B cell (primary cell): ENCODE data around the gene HERC4. TPM values are rescaled to one million over a fixed set of nuclear protein-coding genes. Genes with fewer than 3 reads are reported as not detected.

ENCODE experiments used
- ATAC-seq: fragments of 200-7000 bp; cut with Tn5 transposase; one replicate; pipeline ENCODE4 v1.10.0; 2021; ENCODE audit warnings: low read depth, mild to moderate bottlenecking, moderate number of reproducible peaks, moderate library complexity
- CTCF ChIA-PET: fragments of 350-600 bp; sonication (Branson Sonifier 250); formaldehyde crosslinking; loops from one replicate; lab custom pipeline; 2021; ENCODE audit warnings: antibody characterized with exemption, inconsistent platforms; lab: Charles Lee
- POLR2A ChIA-PET: fragments of 350-600 bp; sonication (Branson Sonifier 250); formaldehyde crosslinking; loops from one replicate; lab custom pipeline; 2021; ENCODE audit warnings: antibody characterized with exemption; lab: Charles Lee
- DNase-seq: peaks from one replicate; pipeline ENCODE4 v3.0.0; 2013
- H2AFZ ChIP-seq: 2 replicates; pipeline ENCODE4 v1.6.1; 2012; ENCODE audit warnings: mild to moderate bottlenecking, low read depth, low read length; ENCODE audit not compliant: insufficient read depth, poor library complexity, severe bottlenecking
- H3K27ac ChIP-seq, 2 donors: 1 replicate in 1 of 2; 2 replicates in 1 of 2; pipeline ENCODE4 v1.5.1; 2012 to 2013; ENCODE audit warnings: low read length in 2 of 2, mild to moderate bottlenecking in 2 of 2, moderate library complexity in 1 of 2
- H3K27me3 ChIP-seq, 4 experiments: fragments of 200-600 bp in 1 of 4; sonication (generic) in 1 of 4; replicated peaks in 1 of 4; 1 replicate in 2 of 4; 2 replicates in 2 of 4; pipeline versions ENCODE4 v1.6.1 to v1.7.0; 2013 to 2016; ENCODE audit warnings: low read length in 3 of 4, mild to moderate bottlenecking in 2 of 4, mixed read lengths in 1 of 4, moderate library complexity in 1 of 4; ENCODE audit not compliant: insufficient read depth in 4 of 4, control insufficient read depth in 3 of 4; ENCODE audit errors: control extremely low read depth in 1 of 4
- H3K36me3 ChIP-seq, 2 experiments: replicated peaks in 1 of 2; 1 replicate in 1 of 2; 2 replicates in 1 of 2; pipeline versions ENCODE4 v1.6.1 to v1.7.1; 2013; ENCODE audit warnings: low read length in 1 of 2; ENCODE audit not compliant: insufficient read depth in 2 of 2, control insufficient read depth in 1 of 2; ENCODE audit errors: control extremely low read depth in 1 of 2, extremely low read depth in 1 of 2
- H3K4me1 ChIP-seq, 2 donors: fragments of 200-600 bp in 1 of 2; sonication (generic) in 1 of 2; 1 replicate in 1 of 2; 2 replicates in 1 of 2; pipeline versions ENCODE4 v1.5.1 to v1.6.1; 2013 to 2017; ENCODE audit warnings: low read length in 2 of 2; ENCODE audit not compliant: control insufficient read depth in 2 of 2, insufficient read depth in 2 of 2
- H3K4me2 ChIP-seq: replicated peaks from 2 replicates; pipeline ENCODE3; 2012; ENCODE audit warnings: mild to moderate bottlenecking, low read depth, low read length; ENCODE audit not compliant: poor library complexity, severe bottlenecking
- H3K4me3 ChIP-seq, 5 experiments: fragments of 200-600 bp in 1 of 5; sonication (generic) in 1 of 5; 1 replicate in 3 of 5; 2 replicates in 2 of 5; pipeline versions ENCODE4 v1.5.1 to v1.7.0; 2011 to 2016; ENCODE audit warnings: low read length in 4 of 5, mild to moderate bottlenecking in 4 of 5, low read depth in 2 of 5, control low read depth in 1 of 5, moderate library complexity in 1 of 5; ENCODE audit not compliant: insufficient read depth in 1 of 5; ENCODE audit errors: control extremely low read depth in 1 of 5, extremely low read depth in 1 of 5
- H3K79me2 ChIP-seq: fragments of 200-600 bp; sonication (generic); one replicate; pipeline ENCODE4 v1.6.0; 2016; ENCODE audit warnings: low read length; ENCODE audit not compliant: control insufficient read depth, insufficient read depth
- H3K9ac ChIP-seq: fragments of 200-600 bp; sonication (generic); 2 replicates; pipeline ENCODE4 v1.6.1; 2017; ENCODE audit warnings: mild to moderate bottlenecking, low read length, moderate library complexity
- H3K9me3 ChIP-seq, 3 donors: one replicate each; pipeline versions ENCODE4 v1.6.1 to v1.7.1; 2013; ENCODE audit warnings: low read length in 2 of 3; ENCODE audit not compliant: control insufficient read depth in 2 of 3, insufficient read depth in 1 of 3; ENCODE audit errors: control extremely low read depth in 1 of 3
- H4K20me1 ChIP-seq: 2 replicates; pipeline ENCODE4 v1.6.0; 2012; ENCODE audit warnings: mild to moderate bottlenecking, low read length; ENCODE audit not compliant: insufficient read depth, control insufficient read depth, poor library complexity, severe bottlenecking
- H3K27ac Mint-ChIP-seq: one replicate; pipeline ENCODE4 v1.8.0; 2021; ENCODE audit warnings: mixed read lengths
- H3K27me3 Mint-ChIP-seq: one replicate; pipeline ENCODE4 v1.8.0; 2021; ENCODE audit warnings: mixed read lengths
- H3K4me1 Mint-ChIP-seq: one replicate; pipeline ENCODE4 v1.8.0; 2021; ENCODE audit warnings: mixed read lengths
- H3K4me3 Mint-ChIP-seq: one replicate; pipeline ENCODE4 v1.8.0; 2021; ENCODE audit warnings: mixed read lengths
- H3K9me3 Mint-ChIP-seq: one replicate; pipeline ENCODE4 v1.8.0; 2022; ENCODE audit warnings: mixed read lengths; ENCODE audit not compliant: insufficient read depth
- CTCF ChIP-seq: fragments of 200-600 bp; IDR thresholded peaks from one replicate; pipeline ENCODE4 v1.8.0; 2022; ENCODE audit warnings: antibody characterized with exemption, mild to moderate bottlenecking
- EZH2 ChIP-seq: IDR thresholded peaks from 2 replicates; pipeline ENCODE4 v1.6.1; 2012; ENCODE audit warnings: borderline replicate concordance, low read depth, mild to moderate bottlenecking, moderate library complexity, low read length; ENCODE audit not compliant: insufficient read depth, poor library complexity, severe bottlenecking
- WGBS: methylation state at CpG from one replicate; pipeline ENCODE4 v1.1.5; 2013; ENCODE audit warnings: missing lambda C conversion rate; ENCODE audit not compliant: insufficient coverage; 5-methylcytosine and 5-hydroxymethylcytosine counted together
- intact Hi-C: fragments of 100-400 bp; cut with micrococcal nuclease; formaldehyde crosslinking; loops from one replicate; pipeline ENCODE4 v1.10.0; 2022
- polyA plus RNA-seq: library from polyadenylated mRNA; depleted of rRNA; stranded (reverse); fragments of >200 nt; gene quantifications from 2 replicates; pipeline ENCODE4 v1.2.3, GENCODE V29; 2012
- total RNA-seq, 2 donors: library from RNA; stranded (reverse); fragments of 120-200 nt in 1 of 2; gene quantifications; 1 replicate in 1 of 2; 2 replicates in 1 of 2; pipeline versions ENCODE4 v1.2.3 to v1.2.4, GENCODE V29; 2013 to 2022

Gene HERC4
- total and polyA plus RNA-seq, 2 donors (not counting 1 experiment from before 2014, with no cell fraction given), result 18.2 to 118 TPM

- no peak for DNase-seq
- no peak for TF ChIP-seq EZH2
- no peak for TF ChIP-seq CTCF
- Mint-ChIP-seq H3K27ac (no peak overlapping the region), H3K4me1 (peaks cover 4% of the 10 kb centered on the region), H3K27me3 (no peaks in the 10 kb centered on the region), H3K9me3 (no peaks in the 10 kb centered on the region), H3K4me3 (no peak overlapping the region)
- H3K9me3 ChIP-seq, result no peaks in the 10 kb centered on the region
- H4K20me1 ChIP-seq, result no peaks in the 10 kb centered on the region
- intact Hi-C loops, result no loop called here
- no peak overlapping the region for H3K4me3 ChIP-seq
- POLR2A ChIA-PET, result no interaction called here
- no peak overlapping the region for H2AFZ ChIP-seq
- no CpG with 5 or more reads among the region's 2 CpGs for WGBS
- H3K79me2 ChIP-seq, result no peaks in the 10 kb centered on the region
- no peak for ATAC-seq
- no peak overlapping the region for H3K27ac ChIP-seq
- CTCF ChIA-PET, result no interaction called here
- H3K4me2 ChIP-seq, result no peak overlapping the region
- H3K4me1 ChIP-seq, result no peaks in the 10 kb centered on the region
- no peak overlapping the region for H3K9ac ChIP-seq
- H3K36me3 ChIP-seq, result no peaks in the 10 kb centered on the region
- no peaks in the 10 kb centered on the region for H3K27me3 ChIP-seq
Observed at GRCh38 chr10:68101066-68101465, 26.0 kb upstream of the HERC4 start.

GRCh38 chr10:68099736-68100135, 24.7 kb upstream of the HERC4 start:
- Mint-ChIP-seq H3K27me3 (no peaks in the 10 kb centered on the region), H3K9me3 (no peaks in the 10 kb centered on the region), H3K27ac (no peak overlapping the region), H3K4me3 (no peak overlapping the region), H3K4me1 (peaks cover 4% of the 10 kb centered on the region)
- ChIA-PET POLR2A (no interaction called here), CTCF (no interaction called here)
- DNase-seq (no peak), ATAC-seq (no peak)
- Histone ChIP-seq H3K4me2 (no peak overlapping the region), H3K9ac (no peak overlapping the region), H2AFZ (no peak overlapping the region), H3K27me3 (no peaks in the 10 kb centered on the region), H3K79me2 (no peaks in the 10 kb centered on the region), H3K4me3 (no peak overlapping the region), H3K36me3 (no peaks in the 10 kb centered on the region), H3K4me1 (no peaks in the 10 kb centered on the region), H3K27ac (no peak overlapping the region), H4K20me1 (no peaks in the 10 kb centered on the region), H3K9me3 (no peaks in the 10 kb centered on the region)
- TF ChIP-seq CTCF (no peak), EZH2 (no peak)
- intact Hi-C loops, result no loop called here
- no CpG with 5 or more reads among the region's 3 CpGs for WGBS
